ENCODE measurements around the gene POU5F1. TPM values are rescaled to one million over a fixed set of nuclear protein-coding genes. Genes with fewer than 3 reads are reported as not detected.

The POU5F1 gene
- total and polyA plus RNA-seq, 9 of the 15 experiments (the other 6 are each of a cell fraction or from before 2014, with no cell fraction given): 0.06 to 2.0 (median 0.10) TPM; not detected in 6

- TF ChIP-seq SIN3B (IDR thresholded peaks at IDR 0.05; ENCODE audit: low read depth): no peak
- TF ChIP-seq ZNF589 (CRISPR knock-in tag; IDR thresholded peaks at IDR 0.05; ENCODE audit: low read depth): no peak
- TF ChIP-seq BMI1 (IDR thresholded peaks at IDR 0.05; ENCODE audit: low read length): no peak
- TF ChIP-seq SIRT6 (IDR thresholded peaks at IDR 0.05; ENCODE audit: low read depth, low read length): no peak
These were observed 23.8 kb upstream of the POU5F1 start (continued) for GRCh38 chr6:31194061-31194834.

GRCh38 chr6:31193206-31193605 is 22.7 kb upstream of the POU5F1 start:
- H3K9me1 ChIP-seq (ENCODE audit: control insufficient read depth, insufficient read depth, low read length): no peaks in the 10 kb centered on the region
- no peaks in the 10 kb centered on the region for H3K27me3 ChIP-seq (ENCODE audit: control insufficient read depth in 2 of 2, insufficient read depth in 2 of 2, low read length in 2 of 2)
- POLR2A ChIA-PET: interaction anchor here (1.4 kb wide), 1 partner anchor 56 kb away, joined by 4 read pairs; no protein-coding TSS in a partner anchor
- H3K4me1 ChIP-seq (replicated peaks in 1 of 2; ENCODE audit: control insufficient read depth in 2 of 2, insufficient read depth in 2 of 2, low read length in 2 of 2): peaks cover 5 to 7% of the 10 kb centered on the region in 2 experiments
- peaks cover 10% of the 10 kb centered on the region; the same call in 2 of the 3 replicates for H3K79me2 ChIP-seq (ENCODE audit: control insufficient read depth, insufficient read depth, low read length)
- no peak overlapping the region for H3K4me2 ChIP-seq (ENCODE audit: insufficient read depth, low read length)
- FAIRE-seq (no peak), DNase-seq (ENCODE audit: extremely low read depth in 1 of 4, low spot score in 3 of 4) (peak in 1 of 4 experiments; percentile 7), ATAC-seq (no peak)
- 49% methylated on average over 8 of the region's 8 CpGs for WGBS (ENCODE audit: insufficient coverage, low coverage, missing lambda C conversion rate)
- CTCF ChIA-PET (ENCODE audit: low intra/inter-chr PET ratio): interaction anchor here (0.7 to 3.9 kb wide), 11 partner anchors 20 to 346 kb away, joined by 3 to 77 read pairs (median 5); partner anchors contain the start of genes PSORS1C2 and VARS2
- no peaks in the 10 kb centered on the region for H3K36me3 ChIP-seq (ENCODE audit: control insufficient read depth, insufficient read depth, low read length)
- no peak overlapping the region for H3K9ac ChIP-seq (ENCODE audit: insufficient read depth in 1 of 2, low read depth in 2 of 2, low read length in 2 of 2)
- intact Hi-C loops (cut with micrococcal nuclease): loop anchor here (1.0 to 10.0 kb wide), 3 partner anchors 64 to 392 kb away; partner anchors contain the start of genes LST1 and LTB
- H3K4me3 ChIP-seq: no peak overlapping the region
- no TSS peak for BruUV-seq (replicated peaks)
- H2AFZ ChIP-seq (ENCODE audit: low read depth, low read length): no peak overlapping the region
- H4K20me1 ChIP-seq (replicated peaks; ENCODE audit: control insufficient read depth, insufficient read depth, low read length): no peaks in the 10 kb centered on the region
- no peaks in the 10 kb centered on the region; the same call in 1 of the 2 replicates for H3K9me3 ChIP-seq (replicated peaks; ENCODE audit: control insufficient read depth, insufficient read depth, low read depth, low read length)
- H3K27ac ChIP-seq (ENCODE audit: extremely low read depth, low read depth, low read length): no peak overlapping the region
- in situ Hi-C loops (cut with MboI): loop anchor here (5.0 kb wide), 1 partner anchor 56 kb away; the partner anchor contains the start of gene PSORS1C2
- TF ChIP-seq ZBTB33 (CRISPR knock-in tag; IDR thresholded peaks at IDR 0.05): peak; percentile 86
- peak; percentile 14; the same call in 1 of the 2 replicates for TF ChIP-seq REST (IDR thresholded peaks at IDR 0.05; ENCODE audit: borderline replicate concordance)
- no peak for TF ChIP-seq REST (CRISPR knock-in tag; IDR thresholded peaks at IDR 0.05; ENCODE audit: low read depth)
